Ishikawa (cell line): ENCODE data around the gene PHGDH.

Experiments used
- EP300 ChIP-seq: IDR thresholded peaks from 2 replicates; pipeline ENCODE4 v1.6.1; 2012; ENCODE audit warnings: borderline replicate concordance
- RAD21 ChIP-seq: IDR thresholded peaks from 2 replicates; pipeline ENCODE4 v1.6.1; 2012; ENCODE audit warnings: low read depth
- TAF1 ChIP-seq: IDR thresholded peaks from 2 replicates; pipeline ENCODE4 v1.6.1; 2012; ENCODE audit warnings: low read depth, mild to moderate bottlenecking
- YY1 ChIP-seq: IDR thresholded peaks from 2 replicates; pipeline ENCODE4 v1.6.1; 2012; ENCODE audit warnings: low read depth
- TF ChIP-seq, protein P1 (sequence below): IDR thresholded peaks from 2 replicates; pipeline ENCODE4 v1.6.1; 2012; ENCODE audit warnings: low read depth, mild to moderate bottlenecking

DNA sequence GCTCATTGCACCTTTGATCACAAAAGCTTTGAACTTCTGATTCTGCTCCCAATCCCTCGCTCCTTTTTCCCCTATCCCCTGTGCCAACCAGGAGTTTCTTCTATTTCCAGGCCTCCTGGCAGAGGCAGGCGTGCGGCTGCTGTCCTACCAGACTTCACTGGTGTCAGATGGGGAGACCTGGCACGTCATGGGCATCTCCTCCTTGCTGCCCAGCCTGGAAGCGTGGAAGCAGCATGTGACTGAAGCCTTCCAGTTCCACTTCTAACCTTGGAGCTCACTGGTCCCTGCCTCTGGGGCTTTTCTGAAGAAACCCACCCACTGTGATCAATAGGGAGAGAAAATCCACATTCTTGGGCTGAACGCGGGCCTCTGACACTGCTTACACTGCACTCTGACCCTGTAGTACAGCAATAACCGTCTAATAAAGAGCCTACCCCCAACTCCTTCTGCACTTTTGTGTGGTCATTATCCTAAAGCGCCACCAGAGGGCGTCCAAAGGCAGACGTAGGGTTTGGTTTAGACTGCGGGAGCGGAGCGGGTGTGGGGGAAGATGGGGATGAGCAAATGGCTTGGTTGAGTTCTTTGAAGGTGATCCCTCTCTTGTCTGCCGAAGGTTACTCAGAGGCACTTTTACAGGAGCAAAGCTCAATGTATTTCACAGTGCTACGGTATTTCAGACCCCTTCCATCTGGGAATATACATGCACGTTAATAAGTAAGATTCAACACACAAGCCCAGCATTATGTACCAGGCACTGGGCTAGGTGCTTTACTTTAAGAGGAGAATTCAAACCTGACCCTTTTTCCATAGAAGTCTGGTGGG, 32.3 kb downstream of the PHGDH start:
- TF ChIP-seq, protein P1, sequence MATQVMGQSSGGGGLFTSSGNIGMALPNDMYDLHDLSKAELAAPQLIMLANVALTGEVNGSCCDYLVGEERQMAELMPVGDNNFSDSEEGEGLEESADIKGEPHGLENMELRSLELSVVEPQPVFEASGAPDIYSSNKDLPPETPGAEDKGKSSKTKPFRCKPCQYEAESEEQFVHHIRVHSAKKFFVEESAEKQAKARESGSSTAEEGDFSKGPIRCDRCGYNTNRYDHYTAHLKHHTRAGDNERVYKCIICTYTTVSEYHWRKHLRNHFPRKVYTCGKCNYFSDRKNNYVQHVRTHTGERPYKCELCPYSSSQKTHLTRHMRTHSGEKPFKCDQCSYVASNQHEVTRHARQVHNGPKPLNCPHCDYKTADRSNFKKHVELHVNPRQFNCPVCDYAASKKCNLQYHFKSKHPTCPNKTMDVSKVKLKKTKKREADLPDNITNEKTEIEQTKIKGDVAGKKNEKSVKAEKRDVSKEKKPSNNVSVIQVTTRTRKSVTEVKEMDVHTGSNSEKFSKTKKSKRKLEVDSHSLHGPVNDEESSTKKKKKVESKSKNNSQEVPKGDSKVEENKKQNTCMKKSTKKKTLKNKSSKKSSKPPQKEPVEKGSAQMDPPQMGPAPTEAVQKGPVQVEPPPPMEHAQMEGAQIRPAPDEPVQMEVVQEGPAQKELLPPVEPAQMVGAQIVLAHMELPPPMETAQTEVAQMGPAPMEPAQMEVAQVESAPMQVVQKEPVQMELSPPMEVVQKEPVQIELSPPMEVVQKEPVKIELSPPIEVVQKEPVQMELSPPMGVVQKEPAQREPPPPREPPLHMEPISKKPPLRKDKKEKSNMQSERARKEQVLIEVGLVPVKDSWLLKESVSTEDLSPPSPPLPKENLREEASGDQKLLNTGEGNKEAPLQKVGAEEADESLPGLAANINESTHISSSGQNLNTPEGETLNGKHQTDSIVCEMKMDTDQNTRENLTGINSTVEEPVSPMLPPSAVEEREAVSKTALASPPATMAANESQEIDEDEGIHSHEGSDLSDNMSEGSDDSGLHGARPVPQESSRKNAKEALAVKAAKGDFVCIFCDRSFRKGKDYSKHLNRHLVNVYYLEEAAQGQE, result no peak
- TF ChIP-seq TAF1 (no peak), RAD21 (peak; percentile 75), YY1 (no peak), EP300 (no peak)
